Astrocyte of the cerebellum (primary cell): ENCODE results near the gene ATG2B.

Experiments
- DNase-seq: peaks from one replicate; pipeline ENCODE4 v3.0.0-alpha.2; 2011; ENCODE audit warnings: low read depth
- H3K4me3 ChIP-seq: 2 replicates; pipeline ENCODE4 v1.5.1; 2011; ENCODE audit warnings: mild to moderate bottlenecking, low read depth, low read length, moderate library complexity
- CTCF ChIP-seq: IDR thresholded peaks from 2 replicates; pipeline ENCODE4 v1.5.1; 2012; ENCODE audit warnings: low read length, low read depth, moderate library complexity, mild to moderate bottlenecking; ENCODE audit errors: missing control alignments
- in situ Hi-C: cut with HindIII; loops from 2 replicates; pipeline ENCODE4 v1.10.0; 2017; ENCODE audit warnings: low sequenced_read_pairs

The ATG2B gene

DNA sequence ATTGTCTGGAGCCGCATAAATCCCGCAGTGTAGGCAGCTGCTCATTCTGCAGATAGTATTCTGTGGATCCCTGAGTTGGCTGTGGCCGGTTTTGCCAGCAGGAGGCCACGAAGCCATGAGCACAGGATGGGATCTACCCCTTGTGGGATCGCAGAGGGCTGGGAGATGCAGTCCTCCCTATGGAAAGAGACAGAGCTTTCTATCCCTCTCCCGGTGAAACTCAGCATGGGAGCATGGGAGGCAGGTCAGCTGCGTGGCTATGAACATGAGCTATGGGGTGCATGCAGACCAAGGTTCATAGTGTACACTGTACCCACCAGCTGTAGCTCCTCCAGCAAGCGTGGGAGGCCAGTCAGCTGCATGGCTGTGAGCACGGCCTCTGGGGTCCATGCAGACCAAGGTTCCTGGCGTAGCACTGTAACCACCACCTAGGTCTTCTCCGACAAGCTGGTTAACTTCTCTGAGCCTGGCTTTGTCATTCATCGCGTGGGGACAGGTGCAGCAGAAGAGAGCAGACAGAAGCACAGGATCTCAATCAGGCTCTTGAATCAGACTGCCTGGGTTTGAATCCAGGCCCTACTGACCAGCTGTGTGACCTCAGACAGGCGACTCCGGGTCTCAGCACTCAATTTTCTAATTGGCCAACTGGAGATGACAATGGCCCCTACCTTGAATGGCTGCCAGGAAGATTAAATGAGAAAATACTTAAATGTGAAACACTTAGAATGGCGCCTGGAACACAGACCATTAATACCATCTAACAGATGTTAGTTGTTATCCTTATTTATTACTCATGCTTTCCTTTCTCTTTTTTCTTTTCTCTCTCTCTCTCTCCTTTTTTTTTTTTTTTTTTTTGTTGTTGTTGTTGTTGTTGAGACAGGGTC is 101.1 kb downstream of the ATG2B start:
- no peak for TF ChIP-seq CTCF
- no peak overlapping the region for H3K4me3 ChIP-seq
- no peak for DNase-seq
- in situ Hi-C loops: no loop called here

GRCh38 chr14:96261053-96261452 is 102.1 kb downstream of the ATG2B start:
- DNase-seq: no peak
- in situ Hi-C loops: no loop called here
- no peak overlapping the region for H3K4me3 ChIP-seq
- TF ChIP-seq CTCF: no peak

- TF ChIP-seq CTCF: no peak
- in situ Hi-C loops: no loop called here
- H3K4me3 ChIP-seq: no peak overlapping the region
- no peak for DNase-seq
Observed at GRCh38 chr14:96260341-96260821, 102.8 kb downstream of the ATG2B start.

DNA sequence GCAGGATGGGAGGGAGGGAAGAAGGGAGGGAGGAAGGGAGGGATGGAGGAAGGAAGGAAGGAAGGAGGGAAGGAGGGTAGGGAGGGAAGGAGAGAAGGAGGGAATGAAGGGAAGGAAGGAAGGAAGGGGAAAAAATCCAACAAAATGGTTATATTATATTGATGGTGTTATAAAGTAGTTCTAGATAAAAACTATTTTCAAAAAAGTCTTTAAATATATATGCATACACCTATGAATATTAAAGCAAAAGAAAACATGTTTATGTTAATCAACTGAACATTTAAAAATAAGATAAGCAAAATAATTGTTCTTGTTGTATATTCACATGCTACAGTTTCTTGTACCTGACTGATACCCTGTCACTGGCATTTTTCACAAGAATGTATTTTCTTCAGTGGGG is 105.2 kb downstream of the ATG2B start:
- DNase-seq: no peak
- H3K4me3 ChIP-seq: no peak overlapping the region
- in situ Hi-C loops: no loop called here
- TF ChIP-seq CTCF: no peak

DNA sequence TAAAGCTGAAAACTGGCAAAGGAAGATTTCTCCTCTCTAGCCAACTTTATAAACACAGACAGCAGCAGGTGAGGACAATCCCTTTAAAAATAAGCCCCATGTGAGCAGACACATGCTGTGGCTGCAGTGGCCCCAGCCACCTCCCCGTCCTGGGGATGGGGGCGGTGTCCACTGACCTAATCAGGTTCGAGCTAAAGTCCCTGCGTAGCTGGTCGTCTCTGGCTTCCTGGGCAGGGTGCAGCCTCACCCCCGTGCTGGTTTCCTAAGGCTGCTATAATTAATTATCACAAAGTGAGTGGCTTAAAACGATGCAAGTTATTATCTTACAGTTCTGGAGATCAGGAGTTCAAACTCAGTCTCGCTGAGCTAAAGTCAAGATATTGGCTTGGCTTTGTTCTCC is 106.1 kb downstream of the ATG2B start:
- in situ Hi-C loops: no loop called here
- no peak overlapping the region for H3K4me3 ChIP-seq
- DNase-seq: no peak

DNA sequence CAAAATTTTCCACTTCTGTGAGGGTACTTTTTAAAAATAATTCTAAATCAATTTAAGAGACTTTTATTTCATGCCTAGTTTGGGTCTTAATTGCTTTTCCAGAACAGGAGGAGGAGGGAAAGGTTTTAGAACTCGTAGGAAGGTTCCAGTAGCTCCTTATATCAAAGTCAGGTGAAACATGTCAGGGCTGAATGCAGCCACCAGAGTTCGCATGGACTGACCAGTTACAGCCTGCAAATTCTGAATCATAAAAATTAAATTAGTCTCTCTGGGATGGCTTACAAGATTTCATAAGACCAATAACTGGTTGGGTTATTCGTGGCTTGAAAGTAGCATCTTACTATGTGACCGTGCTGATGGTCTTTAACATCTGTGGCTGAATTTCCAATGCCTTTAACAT is 106.7 kb downstream of the ATG2B start:
- H3K4me3 ChIP-seq: no peak overlapping the region
- in situ Hi-C loops: no loop called here
- DNase-seq: no peak
- no peak for TF ChIP-seq CTCF

More for the DNA sequence above, 106.1 kb downstream of the ATG2B start:
- no peak for TF ChIP-seq CTCF
